ENCODE data around the gene UHRF1.
"Not testable (repeated sequence)": the region's sequence is repeated elsewhere in the genome, so short reads cannot be mapped to it uniquely, and the experiment has no call there.

UHRF1 gene

DNA sequence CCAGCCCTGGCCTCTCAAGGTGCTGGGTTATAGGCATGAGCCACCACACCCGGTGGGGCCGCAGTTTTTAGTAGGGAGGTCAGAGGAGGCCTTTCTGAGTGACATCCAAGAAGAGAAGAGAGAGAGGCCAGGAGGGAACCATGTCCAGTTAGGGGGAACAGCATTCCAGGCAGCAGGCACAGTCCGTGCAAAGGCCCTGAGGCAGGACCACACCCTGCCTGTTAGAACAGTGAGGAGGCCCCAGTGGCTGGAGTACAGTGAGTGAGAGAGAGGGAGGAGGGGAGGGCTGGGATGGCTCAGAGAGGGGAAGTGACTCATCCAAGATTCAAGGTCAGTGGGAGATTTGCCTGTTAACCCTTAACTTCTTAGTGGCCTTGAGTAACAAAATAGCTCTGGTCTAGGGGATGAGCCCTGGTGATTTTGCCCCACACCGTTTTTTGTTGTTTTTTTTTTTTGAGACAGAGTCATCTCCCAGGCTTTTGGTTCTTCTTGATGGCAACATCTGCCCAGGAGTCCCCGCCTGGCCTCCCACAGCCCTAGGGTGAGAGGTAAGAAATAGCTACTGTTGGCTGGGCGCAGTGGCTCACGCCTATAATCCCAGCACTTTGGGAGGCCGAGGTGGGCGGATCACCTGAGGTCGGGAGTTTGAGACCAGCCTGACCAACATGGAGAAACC is 39.1 kb upstream of the UHRF1 start:
- no peak for DNase-seq (ENCODE audit: low read depth)
- TF ChIP-seq CTCF (IDR thresholded peaks at IDR 0.05; ENCODE audit: control insufficient read depth, extremely low read depth, insufficient read depth), result no peak
- no peak overlapping the region for H3K4me3 ChIP-seq (ENCODE audit: low read depth, low read length)

GRCh38 chr19:4871711-4872110 is 37.6 kb upstream of the UHRF1 start:
- TF ChIP-seq CTCF (IDR thresholded peaks at IDR 0.05; ENCODE audit: control insufficient read depth, extremely low read depth, insufficient read depth), result no peak
- no peak for DNase-seq (ENCODE audit: low read depth)
- H3K4me3 ChIP-seq (ENCODE audit: low read depth, low read length), result no peak overlapping the region

GRCh38 chr19:4873930-4874329 is 35.4 kb upstream of the UHRF1 start:
- no peak overlapping the region for H3K4me3 ChIP-seq (ENCODE audit: low read depth, low read length)
- DNase-seq (ENCODE audit: low read depth), result no peak
- TF ChIP-seq CTCF (IDR thresholded peaks at IDR 0.05; ENCODE audit: control insufficient read depth, extremely low read depth, insufficient read depth), result no peak

- no peak for TF ChIP-seq CTCF (IDR thresholded peaks at IDR 0.05; ENCODE audit: control insufficient read depth, extremely low read depth, insufficient read depth)
- no peak overlapping the region for H3K4me3 ChIP-seq (ENCODE audit: low read depth, low read length)
- no peak for DNase-seq (ENCODE audit: low read depth)
These were observed 31.4 kb upstream of the UHRF1 start for GRCh38 chr19:4877753-4878490.

GRCh38 chr19:4878491-4878968 is 30.8 kb upstream of the UHRF1 start:
- no peak for TF ChIP-seq CTCF (IDR thresholded peaks at IDR 0.05; ENCODE audit: control insufficient read depth, extremely low read depth, insufficient read depth)
- H3K4me3 ChIP-seq (ENCODE audit: low read depth, low read length), result no peak overlapping the region
- no peak for DNase-seq (ENCODE audit: low read depth)

DNA sequence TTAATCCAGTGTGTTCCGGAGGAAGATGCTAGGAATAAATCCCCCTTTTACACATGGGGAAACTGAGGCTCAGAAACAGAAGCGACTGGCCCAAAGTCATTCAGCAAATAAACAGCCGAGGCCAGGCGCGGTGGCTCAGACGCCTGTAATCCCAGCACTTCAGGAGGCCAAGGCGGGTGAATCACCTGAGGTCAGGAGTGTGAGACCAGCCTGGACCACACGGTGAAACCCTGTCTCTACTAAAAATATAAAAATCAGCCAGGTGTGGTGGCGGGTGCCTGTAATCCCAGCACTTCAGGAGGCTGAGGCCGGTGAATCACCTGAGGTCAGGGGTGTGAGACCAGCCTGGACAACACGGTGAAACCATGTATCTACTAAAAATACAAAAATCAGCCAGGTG is 30.3 kb upstream of the UHRF1 start:
- no peak for TF ChIP-seq CTCF (IDR thresholded peaks at IDR 0.05; ENCODE audit: control insufficient read depth, extremely low read depth, insufficient read depth)
- no peak overlapping the region for H3K4me3 ChIP-seq (ENCODE audit: low read depth, low read length)
- no peak for DNase-seq (ENCODE audit: low read depth)

- not testable (repeated sequence) for DNase-seq (ENCODE audit: low read depth); H3K4me3 ChIP-seq (ENCODE audit: low read depth, low read length)
These were observed 26.4 kb upstream of the UHRF1 start for GRCh38 chr19:4882874-4883273.

- not testable (repeated sequence) for DNase-seq (ENCODE audit: low read depth); H3K4me3 ChIP-seq (ENCODE audit: low read depth, low read length)
These were observed 24.3 kb upstream of the UHRF1 start for GRCh38 chr19:4884993-4885392.

- not testable (repeated sequence) for DNase-seq (ENCODE audit: low read depth); H3K4me3 ChIP-seq (ENCODE audit: low read depth, low read length)
These were observed 21.5 kb upstream of the UHRF1 start for GRCh38 chr19:4887803-4888202.

Measured in LNCaP clone FGC (cell line).